ENCODE measurements around the gene TMPRSS6. TPM values are rescaled to one million over a fixed set of nuclear protein-coding genes. Genes with fewer than 3 reads are reported as not detected.

Gene TMPRSS6
- polyA plus RNA-seq, 6 donors from 2014 or later = 0.08 TPM; not detected in 5

DNA sequence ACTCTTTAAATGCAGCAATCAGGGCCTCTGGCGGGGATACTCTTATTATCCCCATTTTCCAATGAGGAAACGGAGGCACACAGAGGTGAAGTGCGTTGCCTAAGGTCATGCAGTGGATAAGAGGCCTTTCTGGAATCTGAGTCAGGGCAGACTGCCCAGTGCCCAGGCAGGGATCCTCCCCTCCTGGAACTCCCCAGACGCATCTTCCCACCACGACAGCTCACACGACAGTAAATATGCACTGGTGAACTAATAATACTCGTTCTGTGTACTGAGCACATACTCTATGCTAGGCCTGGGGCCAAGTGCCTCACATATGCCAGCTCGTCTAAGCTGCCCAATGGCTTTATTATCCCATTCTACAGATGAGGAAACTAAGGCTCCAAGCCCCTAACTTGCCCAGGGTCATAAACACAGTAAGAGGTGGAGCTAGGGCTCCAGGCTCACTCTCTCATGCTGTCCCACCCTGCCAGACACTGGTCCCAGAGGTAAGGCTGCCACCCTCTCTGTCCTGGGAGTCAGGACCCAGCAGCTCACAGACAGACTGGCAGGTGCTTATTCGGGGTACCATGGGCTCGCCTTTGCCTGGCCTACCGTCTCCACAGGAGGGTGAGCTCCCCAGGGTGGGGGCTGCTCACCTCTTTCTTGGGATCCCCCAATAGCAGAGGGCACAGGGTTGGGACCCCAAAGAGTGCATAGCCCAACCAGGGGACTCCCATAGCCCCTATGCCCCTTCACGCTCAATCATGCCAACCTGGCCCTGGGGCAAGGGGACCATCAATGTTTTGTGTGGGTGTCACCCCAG, 37.9 kb upstream of the TMPRSS6 start:
- Mint-ChIP-seq H3K27ac (no peak overlapping the region), H3K4me1 (peaks cover 4 to 5% (median 4%) of the 10 kb centered on the region in 3 donors), H3K4me3 (peak overlapping the region in 1 of 8 donors; percentile 48), H3K27me3 (peaks cover 7 to 38% (median 24%) of the 10 kb centered on the region in 3 donors), H3K36me3 (peaks cover 0 to 10% of the 10 kb centered on the region in 2 donors), H3K9me3 (peaks cover 0 to 22% (median 0%) of the 10 kb centered on the region in 7 donors)
- ATAC-seq (ENCODE audit: low read depth in 2 of 2) = no peak
- no peak for DNase-seq

- H3K9me3 Mint-ChIP-seq = peaks cover 0 to 15% (median 0%) of the 10 kb centered on the region in 7 donors
- peaks cover 4 to 5% (median 4%) of the 10 kb centered on the region in 3 donors for H3K4me1 Mint-ChIP-seq
- ATAC-seq (ENCODE audit: low read depth in 2 of 2) = no peak
- H3K27ac Mint-ChIP-seq = peak overlapping the region in 1 of 6 donors; percentile 78
- peaks cover 0 to 10% of the 10 kb centered on the region in 2 donors for H3K36me3 Mint-ChIP-seq
- no peak overlapping the region for H3K4me3 Mint-ChIP-seq
- peaks cover 6 to 38% (median 21%) of the 10 kb centered on the region in 3 donors for H3K27me3 Mint-ChIP-seq
- DNase-seq = no peak
Measured at GRCh38 chr22:37146507-37147180, 37.1 kb upstream of the TMPRSS6 start.

DNA sequence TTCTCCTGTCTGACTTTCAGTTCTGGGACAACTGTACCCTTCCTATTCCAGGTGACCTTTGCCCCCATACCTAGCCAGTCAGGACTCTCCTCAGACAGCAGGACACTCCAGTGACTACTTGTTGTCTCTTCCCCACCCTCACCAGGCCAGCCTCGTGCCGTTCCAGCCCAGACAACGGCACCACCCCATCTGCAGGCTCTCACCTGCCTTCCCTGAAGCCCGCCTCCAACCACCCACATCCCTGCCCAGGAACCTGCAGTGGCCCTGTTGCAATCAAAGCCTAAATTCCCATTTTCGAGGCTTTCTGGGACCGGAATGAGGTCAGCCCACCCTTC, 36.5 kb upstream of the TMPRSS6 start:
- Mint-ChIP-seq H3K4me1 (peaks cover 4 to 5% (median 4%) of the 10 kb centered on the region in 3 donors), H3K36me3 (peaks cover 0 to 5% of the 10 kb centered on the region in 2 donors), H3K4me3 (no peak overlapping the region), H3K27ac (peak overlapping the region in 2 of 6 donors; percentile 38 to 53), H3K9me3 (peaks cover 0 to 8% (median 0%) of the 10 kb centered on the region in 7 donors), H3K27me3 (peaks cover under 1 to 38% (median 16%) of the 10 kb centered on the region in 3 donors)
- ATAC-seq (ENCODE audit: low read depth in 2 of 2) = no peak
- DNase-seq = no peak

- peaks cover 0 to 4% (median 0%) of the 10 kb centered on the region in 7 donors for H3K9me3 Mint-ChIP-seq
- H3K27ac Mint-ChIP-seq = peak overlapping the region in 3 of 6 donors; percentile 53 to 89 (median 58)
- H3K4me1 Mint-ChIP-seq = peaks cover 4 to 5% (median 4%) of the 10 kb centered on the region in 3 donors
- H3K4me3 Mint-ChIP-seq = no peak overlapping the region
- no peaks in the 10 kb centered on the region for H3K36me3 Mint-ChIP-seq
- ATAC-seq (ENCODE audit: low read depth in 2 of 2) (no peak), DNase-seq (no peak)
- H3K27me3 Mint-ChIP-seq = peaks cover 0 to 34% (median 16%) of the 10 kb centered on the region in 3 donors
Measured at GRCh38 chr22:37145180-37146050, 35.9 kb upstream of the TMPRSS6 start.

DNA sequence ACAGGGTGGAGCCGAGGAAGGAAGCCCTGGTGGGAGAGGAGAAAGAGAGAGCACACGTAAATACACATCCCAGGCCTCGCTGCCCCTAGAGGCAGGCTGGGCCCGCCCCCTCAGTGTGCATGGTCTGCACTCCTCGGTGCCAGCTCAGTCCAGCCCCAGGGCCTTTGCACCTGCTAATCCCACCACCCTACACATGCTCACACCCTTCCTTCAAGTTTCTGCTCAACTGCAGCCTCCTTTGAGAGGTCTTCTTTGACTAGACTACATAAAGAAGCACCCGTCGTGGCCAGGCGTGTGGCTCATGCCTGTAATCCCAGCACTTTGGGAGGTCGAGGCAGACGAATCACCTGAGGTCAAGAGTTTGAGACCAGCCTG, 34.7 kb upstream of the TMPRSS6 start:
- H3K9me3 Mint-ChIP-seq = no peaks in the 10 kb centered on the region
- H3K4me1 Mint-ChIP-seq = no peaks in the 10 kb centered on the region
- no peak for ATAC-seq (ENCODE audit: low read depth in 2 of 2)
- H3K27ac Mint-ChIP-seq = no peak overlapping the region
- H3K36me3 Mint-ChIP-seq = no peaks in the 10 kb centered on the region
- H3K27me3 Mint-ChIP-seq = peaks cover 0 to 34% (median 16%) of the 10 kb centered on the region in 3 donors
- H3K4me3 Mint-ChIP-seq = no peak overlapping the region
- no peak for DNase-seq

DNA sequence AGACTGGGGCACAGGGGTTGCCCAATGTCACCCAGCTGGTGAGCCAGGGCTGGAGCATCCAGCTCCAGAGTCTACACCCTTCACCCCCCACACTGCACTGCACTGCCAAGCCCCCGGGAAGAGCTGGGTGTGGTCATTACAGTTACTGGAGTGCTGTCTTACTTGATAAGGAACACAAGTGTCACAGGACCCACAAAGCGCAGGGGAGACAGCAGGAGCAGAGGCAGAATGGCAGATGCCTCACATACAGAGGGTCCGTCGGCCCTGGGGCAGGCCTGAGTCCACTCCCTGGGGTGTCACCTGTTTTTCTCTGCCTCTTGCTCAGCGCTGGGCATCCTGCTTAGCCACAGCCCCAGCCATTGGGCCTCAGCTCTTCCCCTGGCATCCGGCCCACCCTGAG, 32.5 kb upstream of the TMPRSS6 start:
- no peak for DNase-seq
- H3K4me3 Mint-ChIP-seq = no peak overlapping the region
- H3K36me3 Mint-ChIP-seq = no peaks in the 10 kb centered on the region
- H3K4me1 Mint-ChIP-seq = no peaks in the 10 kb centered on the region
- no peak for ATAC-seq (ENCODE audit: low read depth in 2 of 2)
- H3K27ac Mint-ChIP-seq = no peak overlapping the region
- peaks cover 0 to 40% (median 16%) of the 10 kb centered on the region in 3 donors for H3K27me3 Mint-ChIP-seq
- no peaks in the 10 kb centered on the region for H3K9me3 Mint-ChIP-seq

DNA sequence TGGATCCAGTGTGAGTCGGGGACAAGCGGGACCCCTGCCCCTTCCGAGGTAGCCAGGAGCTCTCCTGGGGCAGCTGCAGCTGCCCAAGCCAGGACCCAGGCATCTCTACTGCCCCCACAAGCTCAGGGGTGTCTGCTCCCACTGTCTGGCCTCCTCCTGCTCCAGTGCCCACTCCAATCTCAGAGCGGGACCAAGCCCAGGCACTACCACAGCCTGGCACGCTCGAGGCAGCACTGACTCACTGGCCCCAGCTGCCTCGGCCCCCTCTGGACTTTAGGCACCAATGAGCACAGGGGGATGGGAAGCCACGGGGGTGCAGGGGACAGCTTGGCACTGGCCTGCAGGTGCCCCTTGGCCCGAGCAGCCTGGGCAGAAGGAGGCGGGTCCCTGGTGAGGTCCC, 32.0 kb upstream of the TMPRSS6 start:
- no peak overlapping the region for H3K4me3 Mint-ChIP-seq
- H3K27ac Mint-ChIP-seq = no peak overlapping the region
- H3K9me3 Mint-ChIP-seq = no peaks in the 10 kb centered on the region
- H3K4me1 Mint-ChIP-seq = no peaks in the 10 kb centered on the region
- no peak for ATAC-seq (ENCODE audit: low read depth in 2 of 2)
- DNase-seq = no peak
- H3K27me3 Mint-ChIP-seq = peaks cover 0 to 43% (median 21%) of the 10 kb centered on the region in 3 donors
- no peaks in the 10 kb centered on the region for H3K36me3 Mint-ChIP-seq

GRCh38 chr22:37140686-37141323, 31.3 kb upstream of the TMPRSS6 start:
- no peak overlapping the region for H3K4me3 Mint-ChIP-seq
- DNase-seq = no peak
- H3K27me3 Mint-ChIP-seq = peaks cover 0 to 39% (median 18%) of the 10 kb centered on the region in 3 donors
- no peaks in the 10 kb centered on the region for H3K9me3 Mint-ChIP-seq
- ATAC-seq (ENCODE audit: low read depth in 2 of 2) = no peak
- H3K27ac Mint-ChIP-seq = no peak overlapping the region
- H3K4me1 Mint-ChIP-seq = no peaks in the 10 kb centered on the region
- no peaks in the 10 kb centered on the region for H3K36me3 Mint-ChIP-seq

DNA sequence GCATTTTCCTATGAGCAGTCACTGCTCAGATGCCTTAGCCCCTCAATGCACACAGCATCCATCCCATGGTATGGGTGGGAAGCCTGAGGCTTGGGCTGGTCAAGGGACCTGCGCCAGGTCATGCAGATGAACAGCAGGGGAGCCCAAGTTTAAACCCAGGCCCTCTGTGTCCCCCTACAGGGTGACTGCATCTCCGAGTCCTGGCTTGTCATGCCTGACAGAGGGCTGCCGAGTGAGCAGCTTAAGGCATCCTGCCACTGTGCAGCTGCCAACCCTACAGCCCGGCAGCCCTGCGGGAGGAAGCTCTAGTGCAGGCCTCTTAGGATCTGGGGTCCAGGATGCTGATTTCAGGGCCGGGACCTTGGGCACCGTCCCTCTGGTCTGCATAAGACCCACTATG, 30.2 kb upstream of the TMPRSS6 start:
- H3K36me3 Mint-ChIP-seq = no peaks in the 10 kb centered on the region
- no peak for DNase-seq
- no peaks in the 10 kb centered on the region for H3K9me3 Mint-ChIP-seq
- H3K27me3 Mint-ChIP-seq = peaks cover 0 to 30% (median 8%) of the 10 kb centered on the region in 3 donors
- no peak overlapping the region for H3K27ac Mint-ChIP-seq
- no peak overlapping the region for H3K4me3 Mint-ChIP-seq
- no peaks in the 10 kb centered on the region for H3K4me1 Mint-ChIP-seq
- no peak for ATAC-seq (ENCODE audit: low read depth in 2 of 2)

DNA sequence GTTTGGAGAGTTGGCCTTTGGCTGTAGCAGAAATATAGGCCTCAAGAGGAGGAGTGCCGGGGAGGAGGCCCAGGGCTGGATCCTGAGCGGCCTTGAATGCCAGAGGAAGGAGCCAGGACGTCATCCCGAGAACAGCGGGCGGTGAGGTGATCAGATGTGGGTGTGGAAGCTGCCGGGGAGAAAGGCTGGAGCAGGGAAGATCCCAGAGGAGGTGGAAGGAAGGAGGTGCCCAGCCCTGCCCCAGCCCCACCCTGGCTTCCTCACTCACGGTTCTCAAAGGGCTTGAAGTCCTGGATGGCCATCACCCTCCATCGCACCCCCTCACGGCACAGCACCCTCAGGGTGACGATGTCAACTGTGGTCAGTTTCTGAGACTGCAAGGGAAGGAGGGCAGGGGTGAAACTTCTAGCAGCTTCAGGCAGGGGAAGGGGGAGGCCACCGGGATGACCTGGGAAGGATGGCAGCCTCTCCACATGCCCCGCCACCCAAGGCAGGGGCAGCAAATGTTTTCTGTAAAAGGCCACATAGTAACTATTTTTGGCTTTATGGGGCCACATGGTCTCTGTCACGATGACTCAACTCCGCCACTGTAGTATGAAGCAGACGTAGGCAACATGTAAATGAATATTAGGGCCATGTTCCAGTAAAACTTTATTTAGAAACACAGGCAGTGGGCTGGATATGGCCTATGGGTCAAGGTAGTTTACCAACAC, 29.5 kb upstream of the TMPRSS6 start:
- Mint-ChIP-seq H3K27ac (no peak overlapping the region), H3K4me3 (peak overlapping the region in 1 of 8 donors; percentile 50), H3K9me3 (no peaks in the 10 kb centered on the region), H3K4me1 (no peaks in the 10 kb centered on the region), H3K27me3 (peaks cover 0 to 23% (median 8%) of the 10 kb centered on the region in 3 donors), H3K36me3 (no peaks in the 10 kb centered on the region)
- DNase-seq = no peak
- no peak for ATAC-seq (ENCODE audit: low read depth in 2 of 2)

GRCh38 chr22:37137903-37138665, 28.6 kb upstream of the TMPRSS6 start:
- Mint-ChIP-seq H3K27ac (peak overlapping the region in 3 of 6 donors; percentile 35 to 57 (median 39)), H3K36me3 (no peaks in the 10 kb centered on the region)

GRCh38 chr22:37137131-37137530, 27.6 kb upstream of the TMPRSS6 start:
- Mint-ChIP-seq H3K4me1 (peaks cover 0 to 5% (median 0%) of the 10 kb centered on the region in 3 donors), H3K4me3 (no peak overlapping the region)
- ATAC-seq (ENCODE audit: low read depth in 2 of 2) = no peak

More at GRCh38 chr22:37137903-37138665, 28.6 kb upstream of the TMPRSS6 start:
- DNase-seq (no peak), ATAC-seq (ENCODE audit: low read depth in 2 of 2) (no peak)
- Mint-ChIP-seq H3K4me1 (no peaks in the 10 kb centered on the region), H3K9me3 (no peaks in the 10 kb centered on the region), H3K4me3 (no peak overlapping the region), H3K27me3 (peaks cover 0 to 14% (median 8%) of the 10 kb centered on the region in 3 donors)

More at GRCh38 chr22:37137131-37137530, 27.6 kb upstream of the TMPRSS6 start:
- DNase-seq = no peak
- H3K36me3 Mint-ChIP-seq = no peaks in the 10 kb centered on the region
- H3K9me3 Mint-ChIP-seq = no peaks in the 10 kb centered on the region
- H3K27ac Mint-ChIP-seq = no peak overlapping the region
- H3K27me3 Mint-ChIP-seq = peaks cover 0 to 20% (median 8%) of the 10 kb centered on the region in 3 donors
